GM12872 (cell line): Measurements from ENCODE around the gene KLF9.

Experiments
- TF ChIP-seq, protein P1 (sequence below): IDR thresholded peaks from 3 replicates; pipeline ENCODE4 v1.5.1; 2011; ENCODE audit warnings: low read depth, mild to moderate bottlenecking, low read length, moderate library complexity; ENCODE audit not compliant: insufficient read depth

KLF9 gene

GRCh38 chr9:70450738-70451137 lies 36.3 kb upstream of the KLF9 start:
- TF ChIP-seq, protein P1, sequence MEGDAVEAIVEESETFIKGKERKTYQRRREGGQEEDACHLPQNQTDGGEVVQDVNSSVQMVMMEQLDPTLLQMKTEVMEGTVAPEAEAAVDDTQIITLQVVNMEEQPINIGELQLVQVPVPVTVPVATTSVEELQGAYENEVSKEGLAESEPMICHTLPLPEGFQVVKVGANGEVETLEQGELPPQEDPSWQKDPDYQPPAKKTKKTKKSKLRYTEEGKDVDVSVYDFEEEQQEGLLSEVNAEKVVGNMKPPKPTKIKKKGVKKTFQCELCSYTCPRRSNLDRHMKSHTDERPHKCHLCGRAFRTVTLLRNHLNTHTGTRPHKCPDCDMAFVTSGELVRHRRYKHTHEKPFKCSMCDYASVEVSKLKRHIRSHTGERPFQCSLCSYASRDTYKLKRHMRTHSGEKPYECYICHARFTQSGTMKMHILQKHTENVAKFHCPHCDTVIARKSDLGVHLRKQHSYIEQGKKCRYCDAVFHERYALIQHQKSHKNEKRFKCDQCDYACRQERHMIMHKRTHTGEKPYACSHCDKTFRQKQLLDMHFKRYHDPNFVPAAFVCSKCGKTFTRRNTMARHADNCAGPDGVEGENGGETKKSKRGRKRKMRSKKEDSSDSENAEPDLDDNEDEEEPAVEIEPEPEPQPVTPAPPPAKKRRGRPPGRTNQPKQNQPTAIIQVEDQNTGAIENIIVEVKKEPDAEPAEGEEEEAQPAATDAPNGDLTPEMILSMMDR = no peak

GRCh38 chr9:70449461-70449860 lies 35.0 kb upstream of the KLF9 start:
- TF ChIP-seq, protein P1 = no peak

DNA sequence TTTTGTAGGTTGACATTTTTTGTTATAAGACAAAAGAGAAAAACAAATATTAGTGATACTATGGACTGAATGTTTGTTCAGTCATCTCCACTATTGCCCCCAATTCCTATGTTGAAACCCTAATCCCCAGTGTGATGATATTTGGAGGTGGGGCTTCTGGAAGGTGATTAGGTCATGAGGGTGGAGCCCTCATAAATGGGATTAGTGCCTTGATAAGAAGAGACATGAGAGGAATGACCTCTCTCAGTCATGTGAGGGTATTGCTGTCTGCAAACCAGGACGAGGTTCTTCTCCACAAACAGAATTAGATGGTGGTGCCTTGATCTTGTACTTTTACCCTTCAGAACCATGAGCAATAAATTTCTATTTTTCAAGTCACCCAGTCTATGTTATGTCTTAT lies 34.5 kb upstream of the KLF9 start:
- TF ChIP-seq, protein P1 = no peak

DNA sequence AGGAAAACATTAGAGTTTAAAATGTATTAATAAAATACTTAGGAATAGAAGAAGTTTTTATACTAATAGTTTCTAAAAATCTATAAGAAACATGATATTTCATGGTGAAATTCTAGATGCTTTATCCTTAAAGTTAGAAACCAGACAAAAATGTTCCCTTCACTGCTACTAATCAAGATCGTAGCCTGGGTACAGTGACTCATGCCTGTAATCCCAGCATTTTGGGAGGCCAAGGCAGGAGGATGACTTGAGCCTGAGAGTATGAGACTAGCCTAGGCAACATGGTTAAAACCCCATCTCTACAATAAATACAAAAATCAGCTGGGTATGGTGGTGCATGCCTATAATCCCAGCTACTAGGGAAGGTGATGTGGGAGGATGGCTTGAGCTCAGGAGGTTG lies 30.4 kb upstream of the KLF9 start:
- TF ChIP-seq, protein P1 = no peak

GRCh38 chr9:70442328-70442848 lies 27.9 kb upstream of the KLF9 start:
- TF ChIP-seq, protein P1 = no peak

- TF ChIP-seq, protein P1 = no peak
These were observed 27.2 kb upstream of the KLF9 start for GRCh38 chr9:70441622-70442021.

- TF ChIP-seq, protein P1 = no peak
These were observed 25.7 kb upstream of the KLF9 start for GRCh38 chr9:70439991-70440706.
